ENCODE data around the gene HMGCL. TPM values are rescaled to one million over a fixed set of nuclear protein-coding genes. Genes with fewer than 3 reads are reported as not detected.
"Not testable (repeated sequence)": the region's sequence is repeated elsewhere in the genome, so short reads cannot be mapped to it uniquely, and the experiment has no call there.

HMGCL gene
- 10 to 100 TPM; 29.0 to 45.3 TPM for total RNA-seq

GRCh38 chr1:23825076-23825761, at the start of gene HMGCL:
Gene HMGCL, minus strand, starts transcription at chr1:23825429. Its CDS starts 14 bp downstream, at chr1:23825415.
- Mint-ChIP-seq H3K27ac (peak within 1 kb of the TSS; percentile 96 to 98), H3K9me3 (no peaks in the 10 kb centered on the region), H3K36me3 (peaks cover 7 to 8% of the 10 kb centered on the region in 2 donors)
- ATAC-seq (peak; percentile 96 to 97), DNase-seq (ENCODE audit: low spot score in 2 of 2) (peak; percentile 82 to 84)

- H3K36me3 Mint-ChIP-seq = peaks cover 6 to 9% of the 10 kb centered on the region in 2 donors
- H3K27ac Mint-ChIP-seq = no peak overlapping the region
- ATAC-seq (no peak), DNase-seq (ENCODE audit: low spot score in 2 of 2) (no peak)
- H3K9me3 Mint-ChIP-seq = peaks cover 4 to 10% of the 10 kb centered on the region in 2 donors
These were observed 47.2 kb upstream of the HMGCL start for GRCh38 chr1:23872421-23872820.

GRCh38 chr1:23869051-23869450, 43.8 kb upstream of the HMGCL start:
- ATAC-seq (no peak), DNase-seq (ENCODE audit: low spot score in 2 of 2) (no peak)
- Mint-ChIP-seq H3K36me3 (peaks cover 0 to 10% of the 10 kb centered on the region in 2 donors), H3K9me3 (no peaks in the 10 kb centered on the region), H3K27ac (no peak overlapping the region)

GRCh38 chr1:23868557-23869016, 43.4 kb upstream of the HMGCL start:
- ATAC-seq = peak; percentile 5 to 31
- Mint-ChIP-seq H3K27ac (peak overlapping the region; percentile 71 to 89), H3K9me3 (no peaks in the 10 kb centered on the region), H3K36me3 (peaks cover 0 to 10% of the 10 kb centered on the region in 2 donors)
- no peak for DNase-seq (ENCODE audit: low spot score in 2 of 2)

- Mint-ChIP-seq H3K36me3 (peaks cover 0 to 10% of the 10 kb centered on the region in 2 donors), H3K27ac (peak within 1 kb of the TSS; percentile 71 to 89)
- ATAC-seq = peak; percentile 99 to 100
These were observed 42.8 kb upstream of the HMGCL start, which contains the start of gene FUCA1 for GRCh38 chr1:23867895-23868556. Gene FUCA1, minus strand, starts transcription at chr1:23868290. Its CDS starts 4 bp downstream, at chr1:23868286.

GRCh38 chr1:23867542-23867894, 42.3 kb upstream of the HMGCL start:
- H3K9me3 Mint-ChIP-seq = no peaks in the 10 kb centered on the region
- no peak for ATAC-seq
- no peak for DNase-seq (ENCODE audit: low spot score in 2 of 2)
- peak overlapping the region in 1 of 2 donors; percentile 71 for H3K27ac Mint-ChIP-seq
- peaks cover 0 to 10% of the 10 kb centered on the region in 2 donors for H3K36me3 Mint-ChIP-seq

More at GRCh38 chr1:23867895-23868556, 42.8 kb upstream of the HMGCL start, which contains the start of gene FUCA1:
- peak; percentile 93 to 94 for DNase-seq (ENCODE audit: low spot score in 2 of 2)
- H3K9me3 Mint-ChIP-seq = no peaks in the 10 kb centered on the region

GRCh38 chr1:23865543-23865930, 40.3 kb upstream of the HMGCL start:
- Mint-ChIP-seq H3K36me3 (peaks cover 0 to 10% of the 10 kb centered on the region in 2 donors), H3K9me3 (no peaks in the 10 kb centered on the region), H3K27ac (no peak overlapping the region)
- no peak for DNase-seq (ENCODE audit: low spot score in 2 of 2)
- no peak for ATAC-seq

GRCh38 chr1:23864801-23865542, 39.7 kb upstream of the HMGCL start:
- Mint-ChIP-seq H3K36me3 (peaks cover 0 to 10% of the 10 kb centered on the region in 2 donors), H3K27ac (no peak overlapping the region), H3K9me3 (no peaks in the 10 kb centered on the region)
- ATAC-seq (no peak), DNase-seq (ENCODE audit: low spot score in 2 of 2) (no peak)

GRCh38 chr1:23862640-23863039, 37.4 kb upstream of the HMGCL start:
- DNase-seq (ENCODE audit: low spot score in 2 of 2) = no peak
- no peak overlapping the region for H3K27ac Mint-ChIP-seq
- no peaks in the 10 kb centered on the region for H3K9me3 Mint-ChIP-seq
- no peak for ATAC-seq
- peaks cover 0 to 6% of the 10 kb centered on the region in 2 donors for H3K36me3 Mint-ChIP-seq

GRCh38 chr1:23854568-23854967, 29.3 kb upstream of the HMGCL start:
- Mint-ChIP-seq H3K27ac (peak overlapping the region in 1 of 2 donors; percentile 11), H3K36me3 (peaks cover 0 to 6% of the 10 kb centered on the region in 2 donors), H3K9me3 (no peaks in the 10 kb centered on the region)
- no peak for DNase-seq (ENCODE audit: low spot score in 2 of 2)
- ATAC-seq = no peak

GRCh38 chr1:23853124-23853523, 27.9 kb upstream of the HMGCL start:
- ATAC-seq; H3K27ac Mint-ChIP-seq; DNase-seq (ENCODE audit: low spot score in 2 of 2); H3K9me3 Mint-ChIP-seq: not testable (repeated sequence)
- H3K36me3 Mint-ChIP-seq = peaks cover 5 to 11% of the 10 kb centered on the region in 2 donors

- H3K9me3 Mint-ChIP-seq; DNase-seq (ENCODE audit: low spot score in 2 of 2); H3K27ac Mint-ChIP-seq; ATAC-seq: not testable (repeated sequence)
- peaks cover 17 to 24% of the 10 kb centered on the region in 2 donors for H3K36me3 Mint-ChIP-seq
These were observed 26.2 kb upstream of the HMGCL start for GRCh38 chr1:23851406-23851805.

GRCh38 chr1:23848673-23849616, 23.7 kb upstream of the HMGCL start:
- H3K27ac Mint-ChIP-seq = no peak overlapping the region

GRCh38 chr1:23847482-23848095, 22.4 kb upstream of the HMGCL start:
- not testable (repeated sequence) for H3K27ac Mint-ChIP-seq; DNase-seq (ENCODE audit: low spot score in 2 of 2); ATAC-seq; H3K9me3 Mint-ChIP-seq
- H3K36me3 Mint-ChIP-seq = peaks cover 18 to 22% of the 10 kb centered on the region in 2 donors

More at GRCh38 chr1:23848673-23849616, 23.7 kb upstream of the HMGCL start:
- no peak for DNase-seq (ENCODE audit: low spot score in 2 of 2)
- no peak for ATAC-seq
- H3K9me3 Mint-ChIP-seq = no peaks in the 10 kb centered on the region
- peaks cover 18 to 22% of the 10 kb centered on the region in 2 donors for H3K36me3 Mint-ChIP-seq

GRCh38 chr1:23845163-23845562, 19.9 kb upstream of the HMGCL start:
- DNase-seq (ENCODE audit: low spot score in 2 of 2) (no peak), ATAC-seq (no peak)
- Mint-ChIP-seq H3K36me3 (peaks cover 18 to 22% of the 10 kb centered on the region in 2 donors), H3K27ac (no peak overlapping the region), H3K9me3 (no peaks in the 10 kb centered on the region)
